Fibroblast of lung (primary cell): ENCODE results near the gene APC. TPM values are rescaled to one million over a fixed set of nuclear protein-coding genes. Genes with fewer than 3 reads are reported as not detected.

ENCODE experiments used
- DNase-seq, 2 donors: peaks; one replicate each; pipeline versions ENCODE4 v3.0.0 to v3.0.0-alpha.2; 2010; ENCODE audit warnings: low read depth in 2 of 2
- H2AFZ ChIP-seq: 2 replicates; pipeline ENCODE4 v1.5.1; 2012; ENCODE audit warnings: low read length, control low read depth, inconsistent platforms
- H3K27ac ChIP-seq: 2 replicates; pipeline ENCODE4 v1.5.1; 2011; ENCODE audit warnings: low read length, control low read depth; ENCODE audit not compliant: insufficient read depth
- H3K27me3 ChIP-seq: 2 replicates; pipeline ENCODE4 v1.5.1; 2011; ENCODE audit warnings: mild to moderate bottlenecking, low read length; ENCODE audit not compliant: control insufficient read depth, insufficient read depth
- H3K36me3 ChIP-seq: 2 replicates; pipeline ENCODE4 v1.5.1; 2011; ENCODE audit warnings: low read length; ENCODE audit not compliant: control insufficient read depth, insufficient read depth
- H3K4me1 ChIP-seq: 2 replicates; pipeline ENCODE4 v1.5.1; 2011; ENCODE audit warnings: low read length; ENCODE audit not compliant: control insufficient read depth, insufficient read depth; ENCODE audit errors: extremely low read depth
- H3K4me2 ChIP-seq: 2 replicates; pipeline ENCODE4 v1.5.1; 2011; ENCODE audit warnings: low read length, control low read depth; ENCODE audit not compliant: insufficient read depth; ENCODE audit errors: extremely low read depth
- H3K4me3 ChIP-seq, 4 experiments: fragments of 200-600 bp in 1 of 4; sonication (generic) in 1 of 4; replicated peaks in 1 of 4; 2 replicates each; pipeline ENCODE4 v1.5.1; 2011 to 2016; ENCODE audit warnings: low read length in 4 of 4, low read depth in 3 of 4, mild to moderate bottlenecking in 3 of 4, control low read depth in 2 of 4, inconsistent platforms in 1 of 4, mixed read lengths in 1 of 4; ENCODE audit not compliant: insufficient read depth in 1 of 4; ENCODE audit errors: control extremely low read depth in 1 of 4
- H3K79me2 ChIP-seq: 2 replicates; pipeline ENCODE4 v1.5.1; 2012; ENCODE audit warnings: mild to moderate bottlenecking, low read length, inconsistent platforms; ENCODE audit not compliant: control insufficient read depth, insufficient read depth
- H3K9ac ChIP-seq: 2 replicates; pipeline ENCODE4 v1.5.1; 2011; ENCODE audit warnings: mild to moderate bottlenecking, low read length, control low read depth; ENCODE audit not compliant: insufficient read depth
- H3K9me3 ChIP-seq: 2 replicates; pipeline ENCODE4 v1.5.1; 2012; ENCODE audit warnings: low read depth, low read length; ENCODE audit not compliant: control insufficient read depth, insufficient read depth
- H4K20me1 ChIP-seq: 2 replicates; pipeline ENCODE4 v1.5.1; 2011; ENCODE audit warnings: low read length; ENCODE audit not compliant: control insufficient read depth, insufficient read depth; ENCODE audit errors: extremely low read depth
- EZH2 ChIP-seq: IDR thresholded peaks from 2 replicates; pipeline ENCODE4 v1.5.1; 2012; ENCODE audit warnings: low read length, control low read depth, mild to moderate bottlenecking; ENCODE audit errors: missing control alignments
- polyA plus RNA-seq, 2 donors: library from polyadenylated mRNA; depleted of rRNA in 1 of 2; stranded (reverse) in 1 of 2; unstranded in 1 of 2; fragments of >200 nt; gene quantifications; 2 replicates each; pipeline ENCODE4 v1.2.1, GENCODE V29; 2011 to 2012; ENCODE audit warnings: missing spikeins in 1 of 2
- total RNA-seq: library from RNA; depleted of rRNA; stranded (reverse); fragments of >200 nt; gene quantifications from 2 replicates; pipeline ENCODE4 v1.2.1, GENCODE V29; 2014
- TF ChIP-seq, protein P1 (sequence below), 2 donors: IDR thresholded peaks in 1 of 2; conservative IDR thresholded peaks in 1 of 2; 1 replicate in 1 of 2; 2 replicates in 1 of 2; pipeline ENCODE4 v1.5.1; 2011 to 2012; ENCODE audit warnings: low read length in 2 of 2, control low read depth in 1 of 2, inconsistent platforms in 1 of 2, low read depth in 1 of 2, mild to moderate bottlenecking in 1 of 2

The APC gene
- total and polyA plus RNA-seq, 2 donors (not counting 1 experiment from before 2014, with no cell fraction given), result 23.6 to 69.9 TPM

DNA sequence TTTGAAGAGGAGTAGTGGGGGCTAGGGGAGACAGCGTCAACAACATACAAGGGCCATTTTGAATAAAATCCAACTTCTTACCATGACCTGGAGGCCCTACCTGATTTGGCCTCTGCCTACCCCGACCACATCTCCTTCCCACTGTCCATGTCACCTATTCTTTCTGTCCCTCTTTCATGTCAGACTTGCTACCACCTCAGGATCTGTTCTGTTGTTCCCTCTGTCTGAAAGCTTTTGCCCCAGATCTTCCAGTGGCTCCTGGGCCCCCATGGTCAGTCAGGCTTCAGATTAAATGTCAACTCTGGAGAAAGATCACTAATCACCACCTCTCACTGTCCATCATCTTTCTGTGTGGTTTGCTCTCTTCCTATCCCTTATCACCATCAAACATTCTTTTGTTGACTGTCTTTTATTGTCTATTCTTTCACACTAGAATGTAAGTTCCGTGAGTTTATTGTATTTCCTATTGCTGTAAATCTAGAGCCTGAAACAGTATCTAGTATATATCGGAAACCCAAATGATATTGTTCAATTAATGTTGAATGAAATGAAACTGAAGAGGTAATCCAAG, 31.2 kb upstream of the APC start:
- H3K27ac ChIP-seq, result no peak overlapping the region
- H3K4me3 ChIP-seq, result peak overlapping the region in 1 of 4 experiments; percentile 89

DNA sequence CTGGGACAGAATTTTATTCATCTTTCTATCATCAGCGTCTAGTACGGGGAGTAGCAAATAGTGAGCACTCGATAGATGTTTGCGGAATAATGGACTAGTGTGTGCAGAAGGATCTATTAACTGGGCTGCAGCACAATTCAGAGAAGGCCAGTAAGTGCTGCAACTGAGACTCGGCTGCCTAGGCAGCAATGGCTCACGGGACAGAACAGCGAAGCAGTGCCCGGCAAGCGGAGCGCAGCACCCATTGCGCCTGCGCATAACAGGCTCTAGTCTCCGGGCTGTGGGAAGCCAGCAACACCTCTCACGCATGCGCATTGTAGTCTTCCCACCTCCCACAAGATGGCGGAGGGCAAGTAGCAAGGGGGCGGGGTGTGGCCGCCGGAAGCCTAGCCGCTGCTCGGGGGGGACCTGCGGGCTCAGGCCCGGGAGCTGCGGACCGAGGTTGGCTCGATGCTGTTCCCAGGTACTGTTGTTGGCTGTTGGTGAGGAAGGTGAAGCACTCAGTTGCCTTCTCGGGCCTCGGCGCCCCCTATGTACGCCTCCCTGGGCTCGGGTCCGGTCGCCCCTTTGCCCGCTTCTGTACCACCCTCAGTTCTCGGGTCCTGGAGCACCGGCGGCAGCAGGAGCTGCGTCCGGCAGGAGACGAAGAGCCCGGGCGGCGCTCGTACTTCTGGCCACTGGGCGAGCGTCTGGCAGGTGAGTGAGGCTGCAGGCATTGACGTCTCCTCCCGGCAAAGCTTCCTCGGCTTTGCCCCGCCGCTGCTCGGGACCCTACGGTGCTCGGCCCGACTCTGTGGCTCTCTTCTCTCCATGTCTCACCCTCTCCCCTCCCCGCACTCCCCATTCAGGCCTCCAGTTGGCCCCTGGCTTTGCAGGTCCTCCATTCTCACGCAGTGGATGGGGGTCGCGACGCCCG, 30.2 kb upstream of the APC start:
- Histone ChIP-seq H3K9ac (peak overlapping the region; percentile 89), H3K27me3 (no peaks in the 10 kb centered on the region), H3K9me3 (no peaks in the 10 kb centered on the region), H3K27ac (peak overlapping the region; percentile 88), H4K20me1 (peaks cover 2% of the 10 kb centered on the region), H3K36me3 (no peaks in the 10 kb centered on the region), H3K4me1 (peaks cover 3% of the 10 kb centered on the region), H3K4me2 (peak overlapping the region; percentile 88), H2AFZ (peak overlapping the region; percentile 98), H3K4me3 (peak overlapping the region; percentile 89 to 92 (median 90)), H3K79me2 (peaks cover 45% of the 10 kb centered on the region)
- TF ChIP-seq, protein P1, sequence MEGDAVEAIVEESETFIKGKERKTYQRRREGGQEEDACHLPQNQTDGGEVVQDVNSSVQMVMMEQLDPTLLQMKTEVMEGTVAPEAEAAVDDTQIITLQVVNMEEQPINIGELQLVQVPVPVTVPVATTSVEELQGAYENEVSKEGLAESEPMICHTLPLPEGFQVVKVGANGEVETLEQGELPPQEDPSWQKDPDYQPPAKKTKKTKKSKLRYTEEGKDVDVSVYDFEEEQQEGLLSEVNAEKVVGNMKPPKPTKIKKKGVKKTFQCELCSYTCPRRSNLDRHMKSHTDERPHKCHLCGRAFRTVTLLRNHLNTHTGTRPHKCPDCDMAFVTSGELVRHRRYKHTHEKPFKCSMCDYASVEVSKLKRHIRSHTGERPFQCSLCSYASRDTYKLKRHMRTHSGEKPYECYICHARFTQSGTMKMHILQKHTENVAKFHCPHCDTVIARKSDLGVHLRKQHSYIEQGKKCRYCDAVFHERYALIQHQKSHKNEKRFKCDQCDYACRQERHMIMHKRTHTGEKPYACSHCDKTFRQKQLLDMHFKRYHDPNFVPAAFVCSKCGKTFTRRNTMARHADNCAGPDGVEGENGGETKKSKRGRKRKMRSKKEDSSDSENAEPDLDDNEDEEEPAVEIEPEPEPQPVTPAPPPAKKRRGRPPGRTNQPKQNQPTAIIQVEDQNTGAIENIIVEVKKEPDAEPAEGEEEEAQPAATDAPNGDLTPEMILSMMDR (conservative IDR thresholded peaks at IDR 0.05 in 1 of 2, IDR thresholded peaks at IDR 0.05 in 1 of 2; ENCODE audit: low read depth in 1 of 2, low read length in 2 of 2), result no peak
- no peak for TF ChIP-seq EZH2
- peak; percentile 95 to 98 for DNase-seq

More for the DNA sequence above, 31.2 kb upstream of the APC start:
- Histone ChIP-seq H3K4me1 (peaks cover 3% of the 10 kb centered on the region), H3K9ac (no peak overlapping the region), H3K79me2 (peaks cover 40% of the 10 kb centered on the region), H3K27me3 (no peaks in the 10 kb centered on the region), H3K9me3 (no peaks in the 10 kb centered on the region), H3K36me3 (no peaks in the 10 kb centered on the region), H2AFZ (peak overlapping the region; percentile 84), H4K20me1 (peaks cover 2% of the 10 kb centered on the region), H3K4me2 (no peak overlapping the region)
- TF ChIP-seq, protein P1 (conservative IDR thresholded peaks at IDR 0.05 in 1 of 2, IDR thresholded peaks at IDR 0.05 in 1 of 2; ENCODE audit: low read depth in 1 of 2, low read length in 2 of 2), result no peak
- no peak for TF ChIP-seq EZH2
- DNase-seq, result no peak

- Histone ChIP-seq H3K27me3 (no peaks in the 10 kb centered on the region), H3K4me2 (peak overlapping the region; percentile 88), H3K4me1 (peaks cover 3% of the 10 kb centered on the region), H2AFZ (peak overlapping the region; percentile 98), H3K79me2 (peaks cover 45% of the 10 kb centered on the region), H3K9ac (peak overlapping the region; percentile 89), H3K27ac (peak overlapping the region; percentile 88), H3K9me3 (no peaks in the 10 kb centered on the region), H3K36me3 (no peaks in the 10 kb centered on the region), H3K4me3 (peak overlapping the region; percentile 89 to 92 (median 90)), H4K20me1 (peaks cover 2% of the 10 kb centered on the region)
- peak in 1 of 2 donors; percentile 9 for DNase-seq
- TF ChIP-seq, protein P1 (conservative IDR thresholded peaks at IDR 0.05 in 1 of 2, IDR thresholded peaks at IDR 0.05 in 1 of 2; ENCODE audit: low read depth in 1 of 2, low read length in 2 of 2), result no peak
- no peak for TF ChIP-seq EZH2
Measured at GRCh38 chr5:112708103-112708622, 29.5 kb upstream of the APC start.
